ENCODE data around the gene PNPLA2.

The PNPLA2 gene

DNA sequence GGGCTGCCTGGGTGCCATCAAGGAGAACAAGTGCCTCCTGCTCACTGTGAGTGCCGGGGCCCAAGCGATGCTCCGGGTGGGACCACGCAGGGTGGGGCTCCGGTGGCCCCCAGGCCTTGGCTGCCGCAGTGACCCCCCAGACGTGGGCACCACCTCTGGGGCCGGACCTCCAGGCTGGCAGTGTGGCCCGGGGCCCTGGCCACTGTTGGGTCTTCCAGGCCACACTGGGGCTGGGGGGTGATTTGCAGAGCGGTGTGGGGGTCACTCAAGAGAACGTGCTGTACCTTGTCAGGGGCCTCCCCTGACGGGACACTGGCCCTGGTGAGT, 43.9 kb downstream of the PNPLA2 start:
- DNase-seq: no peak

DNA sequence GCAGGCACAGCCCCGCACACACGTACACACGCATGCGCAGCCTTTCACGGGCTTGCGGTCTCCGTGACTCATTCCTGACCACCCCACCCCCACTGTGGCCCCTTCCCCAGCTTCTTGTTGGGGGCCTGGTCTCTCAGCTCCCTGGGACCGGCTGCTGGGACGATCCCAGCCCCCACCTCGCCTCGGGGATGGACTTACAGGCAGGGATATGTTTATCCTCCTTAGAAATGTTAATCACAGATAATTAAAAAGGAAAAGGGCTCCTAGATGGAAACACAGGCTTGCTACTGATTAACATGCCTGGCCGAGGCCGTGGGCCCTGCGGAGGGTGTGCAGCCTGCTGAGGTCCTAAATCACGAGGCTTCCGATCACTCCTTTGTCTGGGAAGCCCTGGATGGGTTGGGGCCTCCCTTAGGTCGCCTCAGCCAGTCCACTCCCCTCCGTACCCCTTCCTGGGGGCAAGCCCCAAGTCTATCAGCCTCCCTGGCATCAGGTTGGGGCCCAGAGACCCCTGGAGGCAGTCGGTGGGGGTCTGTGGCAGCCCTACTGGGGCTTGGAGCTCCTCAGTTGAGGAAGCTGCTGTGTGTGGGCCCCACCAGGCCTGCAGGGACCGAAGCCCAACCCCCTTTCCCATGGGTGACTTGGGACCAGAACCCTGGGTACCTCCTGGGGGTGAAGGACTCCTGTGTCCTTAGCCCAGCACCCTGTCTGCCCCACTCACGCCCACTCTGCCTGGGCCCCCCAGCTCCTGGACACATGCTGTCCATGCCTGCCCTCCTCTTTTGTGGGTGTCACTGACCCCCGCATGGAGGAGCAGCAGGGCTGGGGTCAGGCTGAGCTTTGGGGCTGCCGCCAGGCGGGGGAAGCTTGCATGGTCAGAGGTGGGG, 44.6 kb downstream of the PNPLA2 start:
- DNase-seq: no peak

DNA sequence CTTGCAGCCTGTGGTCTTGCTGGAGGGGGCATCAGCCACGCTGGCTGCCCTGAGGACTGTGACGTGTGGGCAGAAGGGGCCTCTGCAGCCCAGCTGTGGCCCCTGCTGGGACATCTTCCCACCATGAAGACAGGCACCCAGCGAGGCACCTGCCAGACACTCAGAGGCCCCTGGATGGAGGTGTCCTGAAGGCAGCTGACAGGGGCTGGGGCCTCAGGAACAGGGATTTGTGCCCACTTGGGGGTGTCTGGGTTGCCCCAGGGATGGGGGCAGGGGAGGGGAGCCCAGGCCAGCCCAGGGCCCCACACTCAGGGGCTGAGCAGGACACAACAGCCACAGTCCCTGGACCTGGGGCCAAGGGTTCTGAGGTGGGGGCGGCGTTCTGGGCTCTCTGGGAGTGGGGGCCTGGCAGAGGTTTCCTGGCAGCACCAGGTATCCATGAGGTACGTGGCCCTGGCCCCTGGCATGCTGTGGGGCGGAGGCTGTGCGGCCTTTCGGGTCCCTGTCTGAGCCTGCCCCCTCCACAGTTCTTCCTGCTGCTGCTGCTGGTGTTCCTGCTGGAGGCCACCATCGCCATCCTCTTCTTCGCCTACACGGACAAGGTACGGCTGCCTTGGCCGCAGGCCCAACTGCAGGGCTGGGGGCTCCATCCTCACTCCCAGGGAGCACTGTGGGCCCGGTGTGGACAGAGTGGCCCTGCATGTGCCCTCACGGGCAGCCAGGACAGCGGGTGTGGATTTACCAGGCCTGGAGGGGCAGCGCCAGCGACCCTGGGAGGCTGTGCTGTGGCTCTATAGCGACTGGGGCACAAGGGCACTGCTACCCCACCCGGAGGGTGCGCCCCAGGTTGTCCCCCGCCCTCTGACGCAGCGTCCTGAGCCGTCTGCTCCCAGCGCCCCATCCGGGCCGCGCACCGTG, 45.5 kb downstream of the PNPLA2 start:
- DNase-seq: no peak

DNA sequence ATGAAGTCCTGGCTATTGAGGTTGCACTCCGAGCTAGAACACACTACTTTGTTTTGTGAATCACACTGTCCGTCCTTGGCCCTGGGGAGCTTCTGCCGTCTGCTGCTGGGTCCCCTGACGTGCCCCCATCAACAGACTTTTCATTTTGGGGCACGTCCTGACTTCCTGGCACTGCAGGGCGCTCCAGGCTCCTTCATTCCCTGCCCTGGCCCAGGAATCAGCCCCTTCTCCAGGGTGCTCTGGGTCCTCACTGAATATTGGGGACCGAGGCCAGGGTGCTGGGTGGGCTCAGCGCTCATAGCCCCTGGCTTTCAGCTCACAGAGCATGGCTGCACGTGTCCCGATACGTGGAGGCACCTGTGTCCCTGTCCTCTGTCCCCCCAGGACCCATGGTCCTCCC, 46.2 kb downstream of the PNPLA2 start:
- no peak for DNase-seq

DNA sequence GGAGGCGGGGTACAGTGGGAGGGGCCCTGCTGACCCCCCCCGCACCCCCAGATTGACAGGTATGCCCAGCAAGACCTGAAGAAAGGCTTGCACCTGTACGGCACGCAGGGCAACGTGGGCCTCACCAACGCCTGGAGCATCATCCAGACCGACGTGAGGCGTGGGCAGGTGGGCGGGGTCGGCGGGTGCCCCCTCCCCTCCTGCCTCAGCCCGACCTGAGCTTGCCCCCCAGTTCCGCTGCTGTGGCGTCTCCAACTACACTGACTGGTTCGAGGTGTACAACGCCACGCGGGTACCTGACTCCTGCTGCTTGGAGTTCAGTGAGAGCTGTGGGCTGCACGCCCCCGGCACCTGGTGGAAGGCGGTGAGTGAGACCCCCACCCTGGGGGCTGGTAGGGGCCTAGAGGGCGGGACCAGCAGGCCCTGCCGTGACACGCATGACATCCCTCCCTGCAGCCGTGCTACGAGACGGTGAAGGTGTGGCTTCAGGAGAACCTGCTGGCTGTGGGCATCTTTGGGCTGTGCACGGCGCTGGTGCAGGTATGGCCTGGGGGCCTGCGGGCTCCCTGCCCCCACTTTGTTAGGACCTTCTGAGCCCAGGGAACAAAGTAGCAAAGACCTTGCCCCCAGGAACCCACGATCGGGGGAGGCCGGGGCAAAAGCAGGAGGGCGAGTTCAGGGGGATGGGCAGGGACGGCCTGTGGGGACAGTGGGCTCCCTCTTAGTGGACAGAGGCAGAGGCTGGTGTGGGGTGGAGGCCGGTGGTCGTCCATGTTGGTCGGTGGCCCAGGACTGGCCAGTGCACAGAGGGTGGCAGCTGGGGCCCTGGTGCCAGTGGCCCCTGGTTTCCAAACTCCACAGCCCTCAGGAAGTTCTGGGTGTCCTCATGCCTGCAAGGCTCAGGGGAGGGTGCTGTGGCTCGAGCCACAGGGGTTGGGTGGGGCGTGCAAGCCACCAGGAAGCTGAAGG, 47.0 kb downstream of the PNPLA2 start:
- no peak for DNase-seq

DNA sequence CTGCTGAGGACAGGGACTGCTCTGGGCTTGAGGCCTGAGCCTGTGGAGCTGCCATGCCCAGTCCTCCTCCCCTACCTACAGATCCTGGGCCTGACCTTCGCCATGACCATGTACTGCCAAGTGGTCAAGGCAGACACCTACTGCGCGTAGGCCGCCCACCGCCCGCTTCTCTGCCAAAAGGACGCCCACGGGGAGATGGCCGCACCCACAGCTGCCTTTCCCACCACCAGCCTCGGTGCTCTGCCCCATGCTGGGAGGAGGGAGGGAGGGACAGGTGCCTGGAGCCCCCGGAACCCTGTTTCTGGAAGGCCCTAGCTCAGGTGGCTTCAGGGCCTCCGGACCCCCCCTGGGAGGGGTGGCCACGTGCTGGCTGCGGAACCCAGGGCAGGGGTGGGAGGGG, 47.8 kb downstream of the PNPLA2 start:
- DNase-seq: no peak

DNA sequence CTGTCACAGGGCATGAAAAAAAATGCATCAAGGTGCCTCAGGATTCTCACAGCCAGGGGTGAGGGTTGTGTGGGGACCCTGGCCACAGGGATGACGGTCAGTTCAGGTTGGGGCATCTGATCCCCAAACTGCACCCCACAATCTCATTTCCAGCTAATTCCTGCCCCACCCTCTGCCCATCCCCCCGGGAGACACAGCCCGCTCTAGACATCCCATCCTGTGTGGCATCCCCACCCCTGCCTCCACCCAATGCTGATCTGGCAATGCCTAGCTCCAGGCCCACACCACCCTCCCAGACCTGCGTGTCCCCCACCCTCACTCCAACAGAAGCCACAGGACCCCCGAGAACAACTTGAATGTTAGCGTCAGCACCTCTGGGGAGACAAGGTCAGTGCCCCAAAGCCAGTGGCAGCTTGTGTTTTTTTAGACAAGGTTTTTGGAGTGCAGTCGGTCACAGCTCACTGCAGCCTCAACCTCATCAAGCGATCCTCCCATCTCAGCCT, 49.2 kb downstream of the PNPLA2 start:
- DNase-seq: no peak

DNA sequence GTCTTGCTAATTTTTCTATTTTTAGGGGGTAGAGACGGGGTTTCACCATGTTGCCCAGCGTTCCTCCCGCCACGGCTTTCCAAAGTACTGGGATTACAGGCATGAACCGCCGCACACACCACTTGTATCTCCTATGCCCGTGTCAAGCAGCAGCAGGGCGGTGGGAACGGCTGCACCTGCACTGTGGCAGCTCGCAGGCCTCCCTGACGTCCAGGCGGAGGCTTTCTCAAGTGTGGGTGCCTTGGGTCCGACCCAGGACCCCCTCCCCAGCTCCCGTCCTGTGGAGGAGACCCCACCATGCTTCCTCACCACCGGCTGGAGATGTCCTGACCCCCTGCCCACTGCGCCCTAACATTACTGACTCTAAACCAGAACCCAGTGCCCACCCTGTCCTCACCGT, 49.7 kb downstream of the PNPLA2 start:
- DNase-seq: no peak

DNA sequence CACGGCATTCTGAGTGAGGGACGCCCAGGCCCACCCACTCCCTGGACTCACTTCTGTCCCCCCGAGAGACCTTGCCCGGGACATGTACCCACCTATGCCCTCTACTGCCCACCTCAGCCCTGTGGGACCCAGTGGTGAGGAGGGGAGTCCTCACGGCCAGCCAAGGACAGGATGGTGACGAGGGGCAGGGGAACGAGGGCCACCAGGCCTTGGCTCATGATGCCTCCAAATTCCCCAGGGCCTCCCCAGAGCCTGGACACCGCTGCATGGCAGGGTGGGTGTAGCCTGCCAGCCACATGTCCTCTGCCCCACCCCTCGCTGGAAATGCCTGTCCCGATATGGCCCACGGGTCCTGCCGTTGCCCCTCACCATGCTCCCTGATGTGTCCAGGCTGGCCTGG, 50.1 kb downstream of the PNPLA2 start:
- no peak for DNase-seq

DNA sequence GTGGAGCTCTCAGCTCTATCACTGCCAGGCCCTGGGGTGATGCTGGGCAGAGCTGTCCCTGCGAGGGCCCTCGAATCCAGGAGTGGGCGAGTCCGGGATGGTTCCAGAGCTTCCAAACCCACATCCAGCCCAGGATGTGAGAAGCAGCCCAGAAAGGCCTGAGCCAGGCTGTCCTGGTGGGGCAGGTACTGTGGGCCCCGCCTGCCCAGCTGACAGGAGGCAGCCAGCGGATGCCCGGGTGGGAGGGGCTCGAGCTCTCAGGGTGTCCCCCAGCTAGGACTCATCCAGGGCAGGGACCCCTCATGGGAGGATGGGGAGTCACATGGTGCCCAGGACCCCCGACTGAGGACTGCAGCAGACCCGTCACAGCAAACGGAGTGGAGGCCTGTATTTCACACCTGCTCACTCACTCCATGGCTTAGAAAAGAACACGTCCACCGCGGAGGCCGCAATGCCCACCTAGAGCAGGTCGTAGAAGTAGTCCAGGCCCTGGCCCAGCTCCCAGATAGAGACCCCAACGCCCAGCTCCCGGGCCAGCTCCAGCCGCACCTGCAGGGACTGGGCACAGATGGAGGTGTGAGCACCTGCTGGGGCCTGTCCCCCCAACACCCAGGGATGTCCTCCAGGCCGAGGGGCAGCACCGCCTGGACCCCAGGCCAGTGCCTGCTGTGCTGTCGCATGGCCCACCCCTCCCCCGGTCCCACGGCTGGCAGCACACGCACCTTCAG, 50.8 kb downstream of the PNPLA2 start:
- no peak for DNase-seq

DNA sequence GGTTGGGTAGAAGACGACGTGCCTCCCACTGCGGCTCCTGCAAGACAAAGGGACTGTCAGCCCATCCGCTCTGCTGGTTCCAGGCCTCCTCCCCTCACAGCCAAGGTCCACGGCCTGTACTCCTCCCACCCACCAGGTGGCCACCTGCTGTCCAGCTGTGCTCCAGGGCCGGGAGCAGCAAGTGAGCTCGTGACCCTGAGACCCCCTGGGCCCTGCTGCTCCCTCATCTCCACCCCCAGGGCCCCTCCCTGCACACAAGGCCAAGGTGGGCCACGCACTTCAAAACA, 51.4 kb downstream of the PNPLA2 start:
- no peak for DNase-seq

DNA sequence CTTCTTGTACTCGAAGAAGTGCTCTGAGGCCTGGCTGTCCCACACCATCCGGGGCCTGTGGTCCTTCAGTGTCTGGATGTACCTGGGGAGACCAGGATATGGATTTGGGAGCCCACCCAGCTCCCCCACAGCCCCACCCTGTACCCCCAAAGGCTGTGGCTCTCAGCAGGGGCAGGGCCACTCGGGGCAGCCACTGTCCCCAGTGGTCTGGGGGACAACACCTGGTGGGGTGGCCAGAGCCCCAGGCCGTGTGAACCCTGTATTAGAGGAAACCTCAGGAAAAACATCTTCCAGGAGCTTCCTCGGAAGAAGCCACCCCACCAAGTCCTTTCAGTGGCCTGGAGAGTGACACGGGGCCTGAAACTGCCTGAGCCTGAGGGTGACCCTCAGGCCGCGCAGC, 51.7 kb downstream of the PNPLA2 start:
- DNase-seq: no peak

DNA sequence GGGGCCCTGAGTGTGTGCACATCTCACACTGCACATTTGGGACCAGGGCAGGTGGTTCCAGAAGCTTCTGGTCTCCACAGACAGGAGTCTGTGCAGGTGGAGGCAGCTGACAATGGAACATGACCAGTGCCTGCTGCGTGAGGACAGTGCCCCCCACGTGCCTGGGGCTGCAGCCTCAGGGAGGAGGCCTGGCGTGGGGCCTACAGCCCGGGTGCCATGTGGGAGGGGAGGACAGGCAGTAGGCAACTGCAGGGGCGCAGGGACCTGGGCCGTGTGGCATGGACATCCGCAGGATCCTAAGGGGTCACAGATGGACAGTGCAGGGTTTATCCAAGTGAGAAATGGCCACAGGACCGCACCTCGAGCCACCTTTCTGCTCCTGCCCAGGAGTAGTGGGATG, 52.8 kb downstream of the PNPLA2 start:
- DNase-seq: no peak

DNA sequence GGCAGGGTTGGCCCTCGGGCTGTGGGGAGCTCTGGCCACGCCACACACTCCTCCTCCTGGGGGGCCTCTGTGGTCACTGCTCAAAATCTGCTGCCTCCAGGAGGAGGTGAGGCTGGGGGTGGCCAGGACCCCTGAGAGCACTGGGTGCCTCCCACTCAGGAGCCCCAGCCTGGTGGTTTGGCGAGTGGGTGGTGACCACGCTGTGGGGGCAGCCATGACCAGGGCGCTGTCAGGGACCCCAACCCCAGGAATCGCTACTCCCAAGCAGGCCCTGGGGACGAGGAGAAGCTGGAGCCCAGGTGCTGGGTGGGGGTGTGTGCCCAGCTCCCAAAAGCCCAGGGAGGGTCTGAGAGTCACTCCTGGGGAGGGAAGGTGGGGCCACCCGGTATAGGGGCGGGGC, 54.1 kb downstream of the PNPLA2 start:
- DNase-seq: no peak

DNA sequence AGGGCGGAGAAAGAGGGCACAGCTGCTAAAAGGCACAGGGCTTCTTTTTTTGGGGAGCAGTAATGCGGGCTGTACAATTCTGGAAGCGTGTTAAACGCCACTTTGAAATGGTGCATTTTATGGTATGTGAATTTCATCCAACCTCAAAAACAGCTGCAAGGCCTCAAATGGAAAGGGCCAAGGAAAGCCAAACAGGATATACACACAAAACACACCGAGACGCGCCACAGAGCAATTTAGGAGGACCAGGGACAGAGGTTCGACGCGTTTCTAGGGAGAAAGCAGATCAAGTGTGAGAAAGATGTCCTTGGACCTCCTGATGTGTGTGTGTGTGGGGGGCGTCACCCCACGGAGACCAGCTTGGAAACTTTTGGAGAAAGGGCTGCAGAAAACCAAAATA, 55.0 kb downstream of the PNPLA2 start:
- DNase-seq: no peak
